ENCODE data around the gene HLF. TPM values are rescaled to one million over a fixed set of nuclear protein-coding genes. Genes with fewer than 3 reads are reported as not detected.

The HLF gene
- polyA plus RNA-seq, 1 experiment = not detected

- ChIA-PET POLR2A (no interaction called here), CTCF (interaction anchor here (0.6 to 3.9 kb wide), 6 partner anchors 27 to 1616 kb away, joined by 3 to 24 read pairs (median 5); partner anchors contain the start of gene HLF)
- Histone ChIP-seq H3K4me3 (ENCODE audit: low read depth, low read length) (peak overlapping the region; percentile 71), H3K27ac (ENCODE audit: low read depth, low read length) (no peak overlapping the region), H3K9me3 (ENCODE audit: control insufficient read depth, insufficient read depth, low read length) (no peaks in the 10 kb centered on the region), H3K27me3 (ENCODE audit: control insufficient read depth, insufficient read depth, low read length) (peaks cover 2% of the 10 kb centered on the region)
- DNase-seq (ENCODE audit: low read depth, low spot score) = peak; percentile 73
- TF ChIP-seq CTCF (IDR thresholded peaks at IDR 0.05; ENCODE audit: low read depth, low read length) = no peak
Observed at GRCh38 chr17:55238179-55238930, 26.4 kb upstream of the HLF start.

GRCh38 chr17:55238931-55239297, 25.8 kb upstream of the HLF start:
- ChIA-PET POLR2A (no interaction called here), CTCF (interaction anchor here (0.6 to 3.9 kb wide), 3 partner anchors 26 to 246 kb away, joined by 3 to 24 read pairs (median 4); partner anchors contain the start of gene HLF)
- H3K4me3 ChIP-seq (ENCODE audit: low read depth, low read length) = peak overlapping the region; percentile 71
- no peak for DNase-seq (ENCODE audit: low read depth, low spot score)
- TF ChIP-seq CTCF (IDR thresholded peaks at IDR 0.05; ENCODE audit: low read depth, low read length) = no peak
- no peaks in the 10 kb centered on the region for H3K9me3 ChIP-seq (ENCODE audit: control insufficient read depth, insufficient read depth, low read length)
- H3K27ac ChIP-seq (ENCODE audit: low read depth, low read length) = no peak overlapping the region
- peaks cover 2% of the 10 kb centered on the region for H3K27me3 ChIP-seq (ENCODE audit: control insufficient read depth, insufficient read depth, low read length)

- ChIA-PET POLR2A (no interaction called here), CTCF (interaction anchor here (2.0 kb wide), 1 partner anchor 248 kb away, joined by 4 read pairs; no protein-coding TSS in a partner anchor)
- Histone ChIP-seq H3K27me3 (ENCODE audit: control insufficient read depth, insufficient read depth, low read length) (peaks cover 2% of the 10 kb centered on the region), H3K4me3 (ENCODE audit: low read depth, low read length) (no peak overlapping the region), H3K9me3 (ENCODE audit: control insufficient read depth, insufficient read depth, low read length) (no peaks in the 10 kb centered on the region), H3K27ac (ENCODE audit: low read depth, low read length) (no peak overlapping the region)
- no peak for TF ChIP-seq CTCF (IDR thresholded peaks at IDR 0.05; ENCODE audit: low read depth, low read length)
- DNase-seq (ENCODE audit: low read depth, low spot score) = no peak
Observed at GRCh38 chr17:55241097-55241496, 23.7 kb upstream of the HLF start.

- CTCF ChIA-PET = interaction anchor here (2.0 kb wide), 1 partner anchor 249 kb away, joined by 4 read pairs; no protein-coding TSS in a partner anchor
- no peak for TF ChIP-seq CTCF (IDR thresholded peaks at IDR 0.05; ENCODE audit: low read depth, low read length)
Observed at GRCh38 chr17:55242476-55242875, 22.3 kb upstream of the HLF start.

GRCh38 chr17:55245986-55246385, 18.8 kb upstream of the HLF start:
- CTCF ChIA-PET = no interaction called here

More at GRCh38 chr17:55242476-55242875, 22.3 kb upstream of the HLF start:
- peaks cover 2% of the 10 kb centered on the region for H3K27me3 ChIP-seq (ENCODE audit: control insufficient read depth, insufficient read depth, low read length)
- no peak overlapping the region for H3K4me3 ChIP-seq (ENCODE audit: low read depth, low read length)
- H3K9me3 ChIP-seq (ENCODE audit: control insufficient read depth, insufficient read depth, low read length) = no peaks in the 10 kb centered on the region
- no peak overlapping the region for H3K27ac ChIP-seq (ENCODE audit: low read depth, low read length)
- POLR2A ChIA-PET = no interaction called here
- DNase-seq (ENCODE audit: low read depth, low spot score) = no peak

More at GRCh38 chr17:55245986-55246385, 18.8 kb upstream of the HLF start:
- Histone ChIP-seq H3K27me3 (ENCODE audit: control insufficient read depth, insufficient read depth, low read length) (no peaks in the 10 kb centered on the region), H3K9me3 (ENCODE audit: control insufficient read depth, insufficient read depth, low read length) (no peaks in the 10 kb centered on the region), H3K27ac (ENCODE audit: low read depth, low read length) (no peak overlapping the region), H3K4me3 (ENCODE audit: low read depth, low read length) (no peak overlapping the region)
- no peak for TF ChIP-seq CTCF (IDR thresholded peaks at IDR 0.05; ENCODE audit: low read depth, low read length)
- POLR2A ChIA-PET = no interaction called here
- no peak for DNase-seq (ENCODE audit: low read depth, low spot score)

All from AG04450 (cell line).